ENCODE results near the gene SETD7.

SETD7 gene

GRCh38 chr4:139461022-139461628, 94.9 kb downstream of the SETD7 start:
- TF ChIP-seq GATA2 (IDR thresholded peaks at IDR 0.05; ENCODE audit: low read depth, low read length): no peak
- TF ChIP-seq GATA3 (IDR thresholded peaks at IDR 0.05; ENCODE audit: low read depth, low read length): no peak

GRCh38 chr4:139460565-139460964, 95.5 kb downstream of the SETD7 start:
- TF ChIP-seq GATA2 (IDR thresholded peaks at IDR 0.05; ENCODE audit: low read depth, low read length) (no peak), GATA3 (IDR thresholded peaks at IDR 0.05; ENCODE audit: low read depth, low read length) (no peak)

- TF ChIP-seq GATA3 (IDR thresholded peaks at IDR 0.05; ENCODE audit: low read depth, low read length): no peak
- TF ChIP-seq GATA2 (IDR thresholded peaks at IDR 0.05; ENCODE audit: low read depth, low read length): no peak
Observed at GRCh38 chr4:139458999-139459398, 97.0 kb downstream of the SETD7 start.

- no peak for TF ChIP-seq GATA3 (IDR thresholded peaks at IDR 0.05; ENCODE audit: low read depth, low read length)
- no peak for TF ChIP-seq GATA2 (IDR thresholded peaks at IDR 0.05; ENCODE audit: low read depth, low read length)
Observed at GRCh38 chr4:139458543-139458942, 97.5 kb downstream of the SETD7 start.

GRCh38 chr4:139457318-139457717, 98.7 kb downstream of the SETD7 start:
- TF ChIP-seq GATA2 (IDR thresholded peaks at IDR 0.05; ENCODE audit: low read depth, low read length): no peak
- TF ChIP-seq GATA3 (IDR thresholded peaks at IDR 0.05; ENCODE audit: low read depth, low read length): no peak

GRCh38 chr4:139455126-139455538, 100.9 kb downstream of the SETD7 start:
- no peak for TF ChIP-seq GATA3 (IDR thresholded peaks at IDR 0.05; ENCODE audit: low read depth, low read length)
- TF ChIP-seq GATA2 (IDR thresholded peaks at IDR 0.05; ENCODE audit: low read depth, low read length): no peak

- TF ChIP-seq GATA3 (IDR thresholded peaks at IDR 0.05; ENCODE audit: low read depth, low read length) (no peak), GATA2 (IDR thresholded peaks at IDR 0.05; ENCODE audit: low read depth, low read length) (0 out of 2 replicates have a peak, but pooled peaks have one; percentile 5)
Observed at GRCh38 chr4:139454111-139455045, 101.6 kb downstream of the SETD7 start, which contains the start of gene RAB33B. Gene RAB33B, plus strand, starts transcription at chr4:139454121. Its CDS starts 75 bp downstream, at chr4:139454196.

- TF ChIP-seq GATA3 (IDR thresholded peaks at IDR 0.05; ENCODE audit: low read depth, low read length) (no peak), GATA2 (IDR thresholded peaks at IDR 0.05; ENCODE audit: low read depth, low read length) (no peak)
Observed at GRCh38 chr4:139453371-139454110, 102.5 kb downstream of the SETD7 start.

- TF ChIP-seq GATA3 (IDR thresholded peaks at IDR 0.05; ENCODE audit: low read depth, low read length) (no peak), GATA2 (IDR thresholded peaks at IDR 0.05; ENCODE audit: low read depth, low read length) (no peak)
Observed at GRCh38 chr4:139453041-139453370, 103.0 kb downstream of the SETD7 start.

GRCh38 chr4:139451997-139452396, 104.0 kb downstream of the SETD7 start:
- TF ChIP-seq GATA3 (IDR thresholded peaks at IDR 0.05; ENCODE audit: low read depth, low read length): no peak
- TF ChIP-seq GATA2 (IDR thresholded peaks at IDR 0.05; ENCODE audit: low read depth, low read length): no peak

- TF ChIP-seq GATA2 (IDR thresholded peaks at IDR 0.05; ENCODE audit: low read depth, low read length) (no peak), GATA3 (IDR thresholded peaks at IDR 0.05; ENCODE audit: low read depth, low read length) (no peak)
Observed at GRCh38 chr4:139450586-139450985, 105.4 kb downstream of the SETD7 start.
